Astrocyte of the cerebellum (primary cell): ENCODE results near the gene DTX4.

ENCODE experiments used
- DNase-seq: peaks from one replicate; pipeline ENCODE4 v3.0.0-alpha.2; 2011; ENCODE audit warnings: low read depth
- H3K4me3 ChIP-seq: 2 replicates; pipeline ENCODE4 v1.5.1; 2011; ENCODE audit warnings: mild to moderate bottlenecking, low read depth, low read length, moderate library complexity
- in situ Hi-C: cut with HindIII; loops from 2 replicates; pipeline ENCODE4 v1.10.0; 2017; ENCODE audit warnings: low sequenced_read_pairs
- TF ChIP-seq, protein P1 (sequence below): IDR thresholded peaks from 2 replicates; pipeline ENCODE4 v1.5.1; 2012; ENCODE audit warnings: low read length, low read depth, moderate library complexity, mild to moderate bottlenecking; ENCODE audit errors: missing control alignments

The DTX4 gene

DNA sequence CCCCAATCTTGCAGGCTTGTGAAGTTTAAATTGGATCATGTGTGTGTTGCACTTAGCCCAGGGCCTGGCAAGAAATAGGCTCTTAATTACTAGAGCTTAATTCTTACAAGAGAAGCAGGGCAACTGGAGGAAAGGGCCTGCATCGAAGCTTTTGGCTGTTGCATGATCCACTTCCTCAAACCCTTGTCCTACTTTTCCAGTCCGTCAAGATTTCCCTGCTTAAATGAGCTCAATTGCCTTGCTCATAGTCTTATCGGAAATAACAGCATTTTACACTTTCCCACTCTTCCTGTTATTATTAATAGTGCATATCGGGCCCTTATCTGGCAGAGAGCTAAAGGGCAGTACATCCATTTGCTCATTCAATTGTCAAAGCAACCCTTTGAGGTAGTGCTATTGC, 18.1 kb downstream of the DTX4 start:
- no peak for DNase-seq
- in situ Hi-C loops = no loop called here
- no peak overlapping the region for H3K4me3 ChIP-seq
- TF ChIP-seq, protein P1, sequence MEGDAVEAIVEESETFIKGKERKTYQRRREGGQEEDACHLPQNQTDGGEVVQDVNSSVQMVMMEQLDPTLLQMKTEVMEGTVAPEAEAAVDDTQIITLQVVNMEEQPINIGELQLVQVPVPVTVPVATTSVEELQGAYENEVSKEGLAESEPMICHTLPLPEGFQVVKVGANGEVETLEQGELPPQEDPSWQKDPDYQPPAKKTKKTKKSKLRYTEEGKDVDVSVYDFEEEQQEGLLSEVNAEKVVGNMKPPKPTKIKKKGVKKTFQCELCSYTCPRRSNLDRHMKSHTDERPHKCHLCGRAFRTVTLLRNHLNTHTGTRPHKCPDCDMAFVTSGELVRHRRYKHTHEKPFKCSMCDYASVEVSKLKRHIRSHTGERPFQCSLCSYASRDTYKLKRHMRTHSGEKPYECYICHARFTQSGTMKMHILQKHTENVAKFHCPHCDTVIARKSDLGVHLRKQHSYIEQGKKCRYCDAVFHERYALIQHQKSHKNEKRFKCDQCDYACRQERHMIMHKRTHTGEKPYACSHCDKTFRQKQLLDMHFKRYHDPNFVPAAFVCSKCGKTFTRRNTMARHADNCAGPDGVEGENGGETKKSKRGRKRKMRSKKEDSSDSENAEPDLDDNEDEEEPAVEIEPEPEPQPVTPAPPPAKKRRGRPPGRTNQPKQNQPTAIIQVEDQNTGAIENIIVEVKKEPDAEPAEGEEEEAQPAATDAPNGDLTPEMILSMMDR = no peak

DNA sequence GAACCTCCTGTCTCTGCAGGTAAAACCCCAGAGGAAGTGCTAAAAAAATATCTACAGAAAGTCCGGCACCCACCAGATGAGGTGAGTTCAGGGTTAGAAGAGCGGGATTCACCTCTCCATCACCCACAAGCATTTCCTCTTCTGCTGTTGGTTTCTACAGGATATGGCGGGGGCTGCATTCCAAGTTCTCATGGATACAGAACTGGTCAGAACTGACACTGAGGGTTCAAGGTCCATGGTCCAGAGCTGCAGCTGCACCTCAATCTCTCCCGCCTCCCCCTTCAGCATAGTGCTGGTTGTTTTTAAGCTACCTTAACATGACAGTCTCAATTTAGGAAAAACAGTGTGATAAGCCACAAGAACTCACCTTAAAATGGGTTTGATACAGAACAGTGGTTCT, 19.2 kb downstream of the DTX4 start:
- TF ChIP-seq, protein P1 = no peak
- DNase-seq = no peak

DNA sequence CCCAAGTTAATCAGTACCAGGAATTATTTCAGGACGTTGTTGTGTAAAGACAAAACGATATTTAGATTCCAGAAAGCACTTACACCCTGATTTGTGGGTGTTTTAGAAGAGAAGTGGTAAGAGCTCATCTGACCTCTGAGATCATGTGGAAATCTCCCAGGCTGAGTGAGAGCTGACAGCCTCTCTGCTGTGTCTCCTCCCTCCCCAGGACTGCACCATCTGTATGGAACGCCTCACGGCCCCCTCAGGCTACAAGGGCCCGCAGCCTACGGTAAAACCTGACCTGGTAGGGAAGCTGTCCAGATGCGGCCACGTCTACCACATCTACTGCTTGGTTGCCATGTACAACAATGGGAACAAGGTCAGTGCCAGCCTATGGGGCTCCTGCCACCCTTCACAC, 20.0 kb downstream of the DTX4 start:
- in situ Hi-C loops = no loop called here
- TF ChIP-seq, protein P1 = no peak
- no peak overlapping the region for H3K4me3 ChIP-seq
- no peak for DNase-seq

More for the DNA sequence above, 19.2 kb downstream of the DTX4 start:
- H3K4me3 ChIP-seq = no peak overlapping the region
- in situ Hi-C loops = no loop called here

DNA sequence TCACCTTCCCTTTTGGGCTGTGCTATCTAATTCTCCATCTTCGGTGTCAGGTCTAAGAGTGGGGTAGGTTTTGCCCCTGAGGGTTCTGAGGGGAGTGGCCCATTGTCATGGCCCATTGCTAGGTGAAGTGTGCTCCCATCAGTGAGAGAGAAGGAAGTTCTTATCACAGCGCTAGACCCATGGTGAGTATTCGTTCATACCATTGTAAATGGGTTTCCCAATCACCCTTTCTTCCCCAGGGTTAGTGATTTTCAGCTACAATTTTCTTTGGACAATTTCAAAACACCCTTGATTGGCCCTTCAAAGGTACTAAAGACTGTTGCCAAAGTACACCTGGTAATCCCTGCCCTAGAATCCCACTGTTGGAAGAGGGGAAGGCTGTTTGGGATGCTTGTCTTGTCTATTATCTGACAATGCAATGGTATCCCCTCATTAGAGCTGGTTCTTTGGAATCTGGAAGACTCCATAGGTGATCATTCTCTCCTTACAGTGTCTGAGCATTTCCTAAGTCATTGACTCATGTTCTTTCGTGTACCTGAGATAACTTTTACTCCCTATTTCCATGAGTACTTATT, 20.6 kb downstream of the DTX4 start:
- no peak overlapping the region for H3K4me3 ChIP-seq
- in situ Hi-C loops = no loop called here
- TF ChIP-seq, protein P1 = no peak
- DNase-seq = no peak

DNA sequence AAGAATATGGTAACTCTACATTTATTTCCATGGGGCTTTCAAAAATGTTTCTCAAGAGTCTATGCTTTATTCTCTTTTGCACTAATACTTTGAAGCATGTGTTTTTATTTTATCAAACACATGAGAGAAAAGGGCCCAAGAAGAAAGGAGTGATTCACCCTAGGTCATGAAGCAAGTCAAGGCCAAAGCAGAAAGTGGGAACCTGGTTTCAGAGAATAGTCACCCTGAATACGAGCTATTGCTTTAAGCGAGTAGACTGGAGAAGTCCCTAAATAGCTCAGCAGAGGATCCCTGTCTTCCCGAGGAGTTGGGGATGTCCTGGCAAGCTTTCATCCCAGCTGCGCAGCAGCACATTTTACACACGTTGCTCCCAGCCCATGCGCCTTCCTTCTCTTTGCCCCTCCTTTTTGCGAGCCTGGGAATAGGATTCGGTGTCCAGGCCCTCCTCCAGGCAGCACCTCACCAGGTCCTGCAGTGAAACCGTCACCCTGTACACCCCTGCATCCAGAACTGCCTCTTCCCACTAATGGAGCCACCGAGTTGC, 21.7 kb downstream of the DTX4 start:
- no peak for DNase-seq
- H3K4me3 ChIP-seq = no peak overlapping the region
- TF ChIP-seq, protein P1 = no peak
- in situ Hi-C loops = no loop called here

DNA sequence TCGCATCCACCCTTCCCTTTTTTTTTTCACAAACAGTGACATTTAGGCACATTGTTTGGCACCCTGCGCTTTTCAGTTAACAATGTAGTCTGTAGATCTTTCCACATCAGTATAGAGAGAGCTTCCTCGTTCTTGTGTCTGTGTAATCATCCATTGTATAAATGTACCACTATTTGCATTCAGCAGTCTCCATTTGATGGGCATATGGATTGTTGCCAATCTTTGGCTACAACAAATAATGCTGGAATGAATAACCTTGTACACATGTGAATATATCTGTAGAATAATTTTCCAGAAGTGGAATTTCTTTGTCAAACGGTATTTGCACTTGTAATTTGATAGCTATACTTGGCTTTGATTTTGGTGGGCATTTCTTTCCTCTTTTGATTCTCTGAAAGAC, 23.7 kb downstream of the DTX4 start:
- no peak overlapping the region for H3K4me3 ChIP-seq
- in situ Hi-C loops = no loop called here
- TF ChIP-seq, protein P1 = no peak
- DNase-seq = no peak
